ENCODE data around the gene TNNT1. TPM values are rescaled to one million over a fixed set of nuclear protein-coding genes. Genes with fewer than 3 reads are reported as not detected.

Gene TNNT1
- total RNA-seq, 1 donor from 2014 or later: 0.62 TPM

GRCh38 chr19:55189403-55189835 lies 40.4 kb upstream of the TNNT1 start:
- peaks cover 19% of the 10 kb centered on the region for H3K27me3 Mint-ChIP-seq (ENCODE audit: low read depth)
- TF ChIP-seq CTCF (IDR thresholded peaks at IDR 0.05): no peak
- no peaks in the 10 kb centered on the region for H3K36me3 Mint-ChIP-seq (ENCODE audit: low read depth)
- H3K4me3 Mint-ChIP-seq (ENCODE audit: unreplicated experiment): no peak overlapping the region
- peak overlapping the region; percentile 84 for H3K27ac Mint-ChIP-seq (ENCODE audit: unreplicated experiment)
- no peak for DNase-seq (ENCODE audit: low spot score)
- H3K9me3 Mint-ChIP-seq (ENCODE audit: low read depth): no peaks in the 10 kb centered on the region
- H3K4me1 Mint-ChIP-seq (ENCODE audit: low read depth): peaks cover 6% of the 10 kb centered on the region

GRCh38 chr19:55188625-55189024 lies 39.6 kb upstream of the TNNT1 start:
- Mint-ChIP-seq H3K4me1 (ENCODE audit: low read depth) (peaks cover 6% of the 10 kb centered on the region), H3K36me3 (ENCODE audit: low read depth) (no peaks in the 10 kb centered on the region), H3K27ac (ENCODE audit: unreplicated experiment) (no peak overlapping the region), H3K27me3 (ENCODE audit: low read depth) (peaks cover 22% of the 10 kb centered on the region), H3K9me3 (ENCODE audit: low read depth) (no peaks in the 10 kb centered on the region), H3K4me3 (ENCODE audit: unreplicated experiment) (no peak overlapping the region)
- DNase-seq (ENCODE audit: low spot score): no peak
- TF ChIP-seq CTCF (IDR thresholded peaks at IDR 0.05): no peak

- no peak for TF ChIP-seq CTCF (IDR thresholded peaks at IDR 0.05)
- H3K36me3 Mint-ChIP-seq (ENCODE audit: low read depth): no peaks in the 10 kb centered on the region
- no peak overlapping the region for H3K4me3 Mint-ChIP-seq (ENCODE audit: unreplicated experiment)
- peaks cover 33% of the 10 kb centered on the region for H3K27me3 Mint-ChIP-seq (ENCODE audit: low read depth)
- peak; percentile 92 for DNase-seq (ENCODE audit: low spot score)
- H3K4me1 Mint-ChIP-seq (ENCODE audit: low read depth): peaks cover 6% of the 10 kb centered on the region
- no peaks in the 10 kb centered on the region for H3K9me3 Mint-ChIP-seq (ENCODE audit: low read depth)
- H3K27ac Mint-ChIP-seq (ENCODE audit: unreplicated experiment): no peak overlapping the region
Measured at GRCh38 chr19:55186080-55186479, 37.1 kb upstream of the TNNT1 start.

- Mint-ChIP-seq H3K4me1 (ENCODE audit: low read depth) (peaks cover 12% of the 10 kb centered on the region), H3K27ac (ENCODE audit: unreplicated experiment) (no peak overlapping the region), H3K27me3 (ENCODE audit: low read depth) (peaks cover 48% of the 10 kb centered on the region)
Measured at GRCh38 chr19:55181740-55182139, 32.7 kb upstream of the TNNT1 start.

GRCh38 chr19:55179606-55180484 lies 30.8 kb upstream of the TNNT1 start, which contains the start of gene SYT5:
Gene SYT5, minus strand, starts transcription at chr19:55180289. Its CDS starts 1,248 bp downstream, at chr19:55179041.
- peak within 1 kb of the TSS; percentile 76 for H3K27ac Mint-ChIP-seq (ENCODE audit: unreplicated experiment)
- peak within 1 kb of the TSS; percentile 72 for H3K4me3 Mint-ChIP-seq (ENCODE audit: unreplicated experiment)
- H3K9me3 Mint-ChIP-seq (ENCODE audit: low read depth): no peaks in the 10 kb centered on the region
- no peaks in the 10 kb centered on the region for H3K36me3 Mint-ChIP-seq (ENCODE audit: low read depth)
- TF ChIP-seq CTCF (IDR thresholded peaks at IDR 0.05): no peak
- DNase-seq (ENCODE audit: low spot score): no peak
- H3K27me3 Mint-ChIP-seq (ENCODE audit: low read depth): peaks cover 39% of the 10 kb centered on the region
- H3K4me1 Mint-ChIP-seq (ENCODE audit: low read depth): peaks cover 12% of the 10 kb centered on the region

More at GRCh38 chr19:55181740-55182139, 32.7 kb upstream of the TNNT1 start:
- no peak overlapping the region for H3K4me3 Mint-ChIP-seq (ENCODE audit: unreplicated experiment)
- no peaks in the 10 kb centered on the region for H3K9me3 Mint-ChIP-seq (ENCODE audit: low read depth)
- H3K36me3 Mint-ChIP-seq (ENCODE audit: low read depth): no peaks in the 10 kb centered on the region
- no peak for DNase-seq (ENCODE audit: low spot score)
- TF ChIP-seq CTCF (IDR thresholded peaks at IDR 0.05): no peak
